Fibroblast of lung (primary cell): ENCODE measurements around the gene NLGN1.

ENCODE experiments used
- EZH2 ChIP-seq: IDR thresholded peaks from 2 replicates; pipeline ENCODE4 v1.5.1; 2012; ENCODE audit warnings: low read length, control low read depth, mild to moderate bottlenecking; ENCODE audit errors: missing control alignments
- TF ChIP-seq, protein P1 (sequence below), 2 donors: IDR thresholded peaks in 1 of 2; conservative IDR thresholded peaks in 1 of 2; 1 replicate in 1 of 2; 2 replicates in 1 of 2; pipeline ENCODE4 v1.5.1; 2011 to 2012; ENCODE audit warnings: low read length in 2 of 2, control low read depth in 1 of 2, inconsistent platforms in 1 of 2, low read depth in 1 of 2, mild to moderate bottlenecking in 1 of 2

DNA sequence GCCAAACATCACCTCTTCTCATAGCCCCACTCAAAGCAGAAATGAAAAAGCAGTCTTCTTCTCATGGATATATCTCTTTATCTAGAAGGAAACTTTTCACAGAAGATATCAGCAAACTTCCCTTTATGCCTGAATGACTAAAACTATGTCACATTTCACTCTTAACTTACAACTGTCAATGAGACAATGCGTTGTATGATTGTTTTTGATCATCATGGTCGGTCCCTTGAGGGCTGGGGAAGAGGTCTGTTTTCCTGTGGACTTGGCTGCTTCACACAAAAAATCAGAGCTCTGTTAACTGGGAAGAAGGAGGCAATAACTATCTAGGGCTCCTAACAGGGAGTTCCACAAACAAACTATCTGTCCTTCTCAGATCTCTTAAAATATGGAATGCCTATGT, 5.1 kb downstream of the NLGN1 start:
- TF ChIP-seq EZH2 = no peak
- TF ChIP-seq, protein P1, sequence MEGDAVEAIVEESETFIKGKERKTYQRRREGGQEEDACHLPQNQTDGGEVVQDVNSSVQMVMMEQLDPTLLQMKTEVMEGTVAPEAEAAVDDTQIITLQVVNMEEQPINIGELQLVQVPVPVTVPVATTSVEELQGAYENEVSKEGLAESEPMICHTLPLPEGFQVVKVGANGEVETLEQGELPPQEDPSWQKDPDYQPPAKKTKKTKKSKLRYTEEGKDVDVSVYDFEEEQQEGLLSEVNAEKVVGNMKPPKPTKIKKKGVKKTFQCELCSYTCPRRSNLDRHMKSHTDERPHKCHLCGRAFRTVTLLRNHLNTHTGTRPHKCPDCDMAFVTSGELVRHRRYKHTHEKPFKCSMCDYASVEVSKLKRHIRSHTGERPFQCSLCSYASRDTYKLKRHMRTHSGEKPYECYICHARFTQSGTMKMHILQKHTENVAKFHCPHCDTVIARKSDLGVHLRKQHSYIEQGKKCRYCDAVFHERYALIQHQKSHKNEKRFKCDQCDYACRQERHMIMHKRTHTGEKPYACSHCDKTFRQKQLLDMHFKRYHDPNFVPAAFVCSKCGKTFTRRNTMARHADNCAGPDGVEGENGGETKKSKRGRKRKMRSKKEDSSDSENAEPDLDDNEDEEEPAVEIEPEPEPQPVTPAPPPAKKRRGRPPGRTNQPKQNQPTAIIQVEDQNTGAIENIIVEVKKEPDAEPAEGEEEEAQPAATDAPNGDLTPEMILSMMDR (conservative IDR thresholded peaks at IDR 0.05 in 1 of 2, IDR thresholded peaks at IDR 0.05 in 1 of 2; ENCODE audit: low read depth in 1 of 2, low read length in 2 of 2) = no peak
